Posterior vena cava (tissue), 2 donors: ENCODE measurements around the gene ANKK1. TPM values are rescaled to one million over a fixed set of nuclear protein-coding genes. Genes with fewer than 3 reads are reported as not detected.

Source experiments
- DNase-seq: peaks from one replicate; pipeline ENCODE4 v3.0.0-alpha.2; 2020; ENCODE audit warnings: low spot score
- intact Hi-C, 2 donors: fragments of 100-400 bp; cut with DNase I; formaldehyde crosslinking; loops; one replicate each; pipeline versions ENCODE4 v1.14.1 to v1.14.2; 2022 to 2023
- microRNA-seq, 2 donors: library from miRNA; unstranded; fragments of <30 nt; microRNA quantifications; one replicate each; pipeline ENCODE4 v1.2.0, GENCODE V29; 2020 to 2021; ENCODE audit warnings: borderline microRNAs expressed in 2 of 2
- total RNA-seq, 2 donors: library from RNA; stranded (reverse); fragmentation: NEBNext Ultra II Directional; extraction: Animal tissue kit (Norgen Biotek cat#: 25700); gene quantifications; one replicate each; pipeline ENCODE4 v1.2.1, GENCODE V29; 2021
- donor health status: DM: yes; HTN: yes; CAD: no.
- donor health status: DM: yes; HTN: yes; CAD: no.

The ANKK1 gene
- total RNA-seq, 2 donors from 2014 or later: 0.23 TPM; not detected in 1

GRCh38 chr11:113444502-113445123 lies 57.0 kb downstream of the ANKK1 start:
- peak; percentile 28 for DNase-seq
- intact Hi-C loops: no loop called here

GRCh38 chr11:113446112-113446511 lies 58.5 kb downstream of the ANKK1 start:
- intact Hi-C loops: no loop called here
- DNase-seq: no peak

GRCh38 chr11:113446938-113447337 lies 59.4 kb downstream of the ANKK1 start:
- intact Hi-C loops: no loop called here
- DNase-seq: peak; percentile 18

GRCh38 chr11:113447621-113448315 lies 60.2 kb downstream of the ANKK1 start:
- intact Hi-C loops: no loop called here
- peak; percentile 43 for DNase-seq

- intact Hi-C loops: no loop called here
- DNase-seq: peak; percentile 18
Measured at GRCh38 chr11:113448316-113448677, 60.7 kb downstream of the ANKK1 start.

GRCh38 chr11:113449743-113450142 lies 62.2 kb downstream of the ANKK1 start:
- DNase-seq: no peak
- intact Hi-C loops: no loop called here

Small RNA genes lying within 50 kb of the gene (microRNA-seq; reads per million reads assigned to microRNA genes)
- 0 reads per million in 2 donors for gene MIR4301

Other genes with a start within 250 kb of the ANKK1 start
- 10 to 100 TPM in 1 of 2 donors, 1 to 10 TPM in 1; 4.9 to 10.3 TPM for gene TTC12, start 73.2 kb upstream of the ANKK1 start, total RNA-seq
- gene DRD2, start 87.6 kb downstream of the ANKK1 start, total RNA-seq: under 1 TPM; 0.29 to 0.51 TPM